Measurements from ENCODE around the gene ZAR1. TPM values are rescaled to one million over a fixed set of nuclear protein-coding genes. Genes with fewer than 3 reads are reported as not detected.

ZAR1 gene
- total RNA-seq, 2 experiments from 2014 or later: not detected

DNA sequence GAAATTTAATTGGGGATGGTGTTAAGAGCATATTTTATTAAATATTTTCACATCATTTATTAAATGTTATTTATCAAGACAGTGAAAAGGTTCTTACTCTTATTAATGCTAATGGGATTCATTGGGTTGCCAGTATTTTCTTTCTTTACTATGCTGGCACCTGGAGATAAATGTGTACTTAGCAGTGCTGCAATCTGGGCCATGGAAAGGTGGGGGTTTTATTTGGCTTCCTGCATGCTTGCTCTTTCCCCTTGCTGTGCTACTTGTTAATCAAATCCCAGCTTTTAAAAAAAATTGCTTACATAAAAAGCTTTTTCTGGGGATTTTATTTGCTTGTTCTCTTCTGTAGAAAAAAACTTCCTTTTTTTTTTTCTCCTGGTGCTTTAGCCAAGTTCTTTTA lies 48.3 kb downstream of the ZAR1 start:
- Mint-ChIP-seq H3K4me1 (ENCODE audit: low read depth) (no peaks in the 10 kb centered on the region), H3K4me3 (no peak overlapping the region), H3K27me3 (ENCODE audit: low read depth) (no peaks in the 10 kb centered on the region), H3K36me3 (ENCODE audit: low read depth) (peaks cover 52% of the 10 kb centered on the region), H3K9me3 (ENCODE audit: insufficient read depth) (no peaks in the 10 kb centered on the region), H3K27ac (no peak overlapping the region)
- CTCF ChIA-PET: no interaction called here
- POLR2A ChIA-PET: no interaction called here
- no peak for ATAC-seq
- no peak for DNase-seq

DNA sequence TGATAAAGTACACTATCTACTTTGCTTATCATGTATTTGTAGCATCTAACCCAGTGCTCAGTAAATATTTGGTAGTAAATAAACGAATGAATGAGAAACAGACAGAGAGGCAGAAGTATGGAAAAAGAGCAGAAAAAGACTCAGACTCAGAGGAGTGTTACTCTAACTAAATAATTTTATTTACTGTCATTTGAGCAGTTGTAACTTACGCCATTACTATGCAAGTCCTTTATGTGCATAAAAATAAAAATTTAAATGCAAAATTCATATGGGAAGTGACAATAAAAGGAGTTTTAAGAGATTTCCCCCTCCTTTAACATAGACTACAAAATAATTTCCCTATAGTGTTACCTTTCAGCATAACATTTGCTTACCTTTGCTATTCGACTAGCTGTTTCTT lies 49.5 kb downstream of the ZAR1 start:
- CTCF ChIA-PET: no interaction called here
- H3K4me1 Mint-ChIP-seq (ENCODE audit: low read depth): no peaks in the 10 kb centered on the region
- H3K27ac Mint-ChIP-seq: no peak overlapping the region
- H3K9me3 Mint-ChIP-seq (ENCODE audit: insufficient read depth): no peaks in the 10 kb centered on the region
- no peaks in the 10 kb centered on the region for H3K27me3 Mint-ChIP-seq (ENCODE audit: low read depth)
- ATAC-seq: no peak
- H3K36me3 Mint-ChIP-seq (ENCODE audit: low read depth): peaks cover 51% of the 10 kb centered on the region
- no peak for DNase-seq
- POLR2A ChIA-PET: no interaction called here
- no peak overlapping the region for H3K4me3 Mint-ChIP-seq

GRCh38 chr4:48542888-48543287 lies 52.8 kb downstream of the ZAR1 start:
- H3K36me3 Mint-ChIP-seq (ENCODE audit: low read depth): peaks cover 52% of the 10 kb centered on the region
- no peaks in the 10 kb centered on the region for H3K4me1 Mint-ChIP-seq (ENCODE audit: low read depth)
- no peak overlapping the region for H3K27ac Mint-ChIP-seq
- no peaks in the 10 kb centered on the region for H3K9me3 Mint-ChIP-seq (ENCODE audit: insufficient read depth)
- POLR2A ChIA-PET: no interaction called here
- no peak overlapping the region for H3K4me3 Mint-ChIP-seq
- CTCF ChIA-PET: interaction anchor here (0.9 to 1.5 kb wide), 2 partner anchors 14 to 15 kb away, joined by 4 to 5 read pairs; no protein-coding TSS in a partner anchor
- H3K27me3 Mint-ChIP-seq (ENCODE audit: low read depth): no peaks in the 10 kb centered on the region
- no peak for DNase-seq
- no peak for ATAC-seq

DNA sequence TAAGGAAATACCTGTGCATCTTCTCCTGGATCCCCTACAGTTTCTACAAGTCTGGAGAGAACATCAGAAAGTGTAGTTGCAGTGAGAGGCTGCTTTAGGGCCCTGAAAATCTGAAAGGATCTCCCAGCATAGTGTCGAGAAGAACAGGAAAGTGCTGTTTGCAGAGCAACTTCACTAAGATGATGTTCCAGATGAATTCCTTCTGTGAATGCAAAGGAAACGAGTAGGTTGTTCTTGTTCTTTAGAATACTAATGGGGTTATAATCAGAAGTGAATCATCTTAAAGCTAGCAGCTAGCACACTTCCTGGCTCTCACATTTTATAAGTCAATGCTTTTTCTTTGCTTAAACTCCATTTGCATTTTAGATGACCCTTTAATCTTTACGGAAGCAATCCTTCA lies 53.7 kb downstream of the ZAR1 start:
- no peak for ATAC-seq
- DNase-seq: no peak
- no peaks in the 10 kb centered on the region for H3K9me3 Mint-ChIP-seq (ENCODE audit: insufficient read depth)
- H3K36me3 Mint-ChIP-seq (ENCODE audit: low read depth): peaks cover 55% of the 10 kb centered on the region
- POLR2A ChIA-PET: no interaction called here
- no peaks in the 10 kb centered on the region for H3K4me1 Mint-ChIP-seq (ENCODE audit: low read depth)
- CTCF ChIA-PET: interaction anchor here (1.5 kb wide), 1 partner anchor 15 kb away, joined by 5 read pairs; no protein-coding TSS in a partner anchor
- H3K27ac Mint-ChIP-seq: no peak overlapping the region
- no peak overlapping the region for H3K4me3 Mint-ChIP-seq
- no peaks in the 10 kb centered on the region for H3K27me3 Mint-ChIP-seq (ENCODE audit: low read depth)

Other genes starting within 250 kb of the ZAR1 start
- gene TEC, start 220.4 kb upstream of the ZAR1 start, total RNA-seq: 1 to 10 TPM; 2.7 to 3.4 TPM
- 10 to 100 TPM; 61.3 to 61.6 TPM for gene SLAIN2, start 148.7 kb upstream of the ZAR1 start, total RNA-seq
- not detected for gene SLC10A4, start 6.9 kb upstream of the ZAR1 start, total RNA-seq

Data from activated CD8-positive, alpha-beta T cell treated with anti-CD3 and anti-CD28 coated beads, Interleukin-2, amount 10 ng/mL, durations not matched to agents 7 days and 5 days (primary cell).